ENCODE results near the gene RGS3. TPM values are rescaled to one million over a fixed set of nuclear protein-coding genes. Genes with fewer than 3 reads are reported as not detected.

Gene RGS3
- total and polyA plus RNA-seq, 2 of the 13 experiments (the other 11 are each of a cell fraction or from before 2014, with no cell fraction given): 17.1 to 28.8 TPM

DNA sequence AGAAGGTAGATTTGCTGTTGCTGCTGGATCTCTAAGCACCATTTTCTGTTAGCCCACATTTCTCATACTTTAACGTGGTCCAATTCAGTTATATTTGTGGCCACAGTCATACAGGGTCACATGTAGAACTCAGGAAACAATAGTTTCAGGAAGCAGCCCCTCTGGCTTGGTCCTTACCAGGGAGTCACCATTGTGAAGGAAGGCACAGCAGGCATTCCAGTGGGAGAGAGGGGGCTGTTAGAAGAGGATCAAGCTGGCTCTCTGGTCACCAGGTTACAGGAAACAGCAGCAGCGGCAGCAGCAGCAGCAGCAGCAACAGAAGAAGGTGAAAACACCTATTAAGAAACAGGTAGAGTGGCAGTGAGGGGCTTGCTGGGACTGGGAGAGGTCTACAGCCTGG is 38.5 kb upstream of the RGS3 start (continued):
- TF ChIP-seq NR2F6 (IDR thresholded peaks at IDR 0.05) (no peak), NR2F6 (CRISPR knock-in tag; IDR thresholded peaks at IDR 0.05) (no peak), ZSCAN25 (CRISPR knock-in tag; IDR thresholded peaks at IDR 0.05) (no peak), TCF7 (IDR thresholded peaks at IDR 0.05; ENCODE audit: low read depth) (no peak)

GRCh38 chr9:113426701-113427100 is 36.8 kb upstream of the RGS3 start:
- Histone ChIP-seq H3K79me2 (ENCODE audit: insufficient read depth, low read length) (no peaks in the 10 kb centered on the region), H3K4me1 (ENCODE audit: insufficient read depth, low read length) (peaks cover 9% of the 10 kb centered on the region), H3K27ac (ENCODE audit: extremely low read length, insufficient read depth, low read length) (no peak overlapping the region), H3K4me2 (ENCODE audit: low read depth, low read length) (no peak overlapping the region), H3K9ac (ENCODE audit: insufficient read depth, low read depth, low read length) (no peak overlapping the region), H3K4me3 (replicated peaks in 1 of 3; ENCODE audit: insufficient read depth in 1 of 3, low read depth in 2 of 3, low read length in 3 of 3) (no peak overlapping the region), H4K20me1 (ENCODE audit: insufficient read depth, low read length) (no peaks in the 10 kb centered on the region), H3K36me3 (replicated peaks in 1 of 2; ENCODE audit: control insufficient read depth in 1 of 2, insufficient read depth in 2 of 2, low read length in 2 of 2) (no peaks in the 10 kb centered on the region), H3K27me3 (ENCODE audit: control insufficient read depth in 1 of 2, insufficient read depth in 2 of 2, low read length in 2 of 2) (peaks cover 3 to 4% of the 10 kb centered on the region in 2 experiments; a peak in 3 of 5 replicates), H2AFZ (ENCODE audit: low read length) (no peak overlapping the region), H3K9me3 (ENCODE audit: low read length) (no peaks in the 10 kb centered on the region)
- ChIA-PET CTCF (ENCODE audit: low intra/inter-chr PET ratio, low total read pairs) (no interaction called here), POLR2A (no interaction called here)
- intact Hi-C loops (cut with micrococcal nuclease; ENCODE audit: unreplicated experiment) (no loop called here), in situ Hi-C loops (cut with HindIII; ENCODE audit: extremely low pct_ligation_motif_present, low pct_unique_long_range_greater_than_20kb) (no loop called here)
- TF ChIP-seq ZNF720 (CRISPR knock-in tag; IDR thresholded peaks at IDR 0.05) (no peak), ZNF136 (CRISPR knock-in tag; IDR thresholded peaks at IDR 0.05; ENCODE audit: low read depth) (no peak)
- DNase-seq (ENCODE audit: low spot score) (no peak), FAIRE-seq (no peak), ATAC-seq (no peak)
- 11% methylated on average over 1 of the region's 1 CpG for WGBS (ENCODE audit: low lambda C conversion rate)
- BruUV-seq (replicated peaks): no TSS peak

DNA sequence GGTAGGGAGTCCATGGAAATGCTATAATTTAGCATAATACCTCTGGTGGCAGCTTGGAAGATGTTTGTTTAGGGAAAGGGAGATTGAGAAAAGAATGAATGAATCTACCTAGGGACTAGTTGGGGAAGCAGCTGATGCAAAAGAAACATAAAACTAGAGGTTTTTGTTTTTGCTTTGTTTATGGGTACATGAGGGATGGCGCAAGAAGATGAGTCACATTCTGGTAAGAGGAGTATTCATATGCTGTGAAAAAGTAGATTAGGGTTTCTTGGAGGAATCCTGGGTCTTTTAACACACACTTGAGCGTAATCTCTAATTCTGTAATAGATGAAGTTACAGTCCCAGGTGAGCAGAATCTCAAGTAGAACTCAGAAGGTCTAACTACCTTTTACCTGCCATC is 35.9 kb upstream of the RGS3 start:
- ChIA-PET POLR2A (no interaction called here), CTCF (ENCODE audit: low intra/inter-chr PET ratio, low total read pairs) (no interaction called here)
- no peaks in the 10 kb centered on the region for H3K79me2 ChIP-seq (ENCODE audit: insufficient read depth, low read length)
- ATAC-seq: no peak
- no peaks in the 10 kb centered on the region for H3K36me3 ChIP-seq (replicated peaks in 1 of 2; ENCODE audit: control insufficient read depth in 1 of 2, insufficient read depth in 2 of 2, low read length in 2 of 2)
- H2AFZ ChIP-seq (ENCODE audit: low read length): no peak overlapping the region
- no peaks in the 10 kb centered on the region for H4K20me1 ChIP-seq (ENCODE audit: insufficient read depth, low read length)
- intact Hi-C loops (cut with micrococcal nuclease; ENCODE audit: unreplicated experiment): no loop called here
- in situ Hi-C loops (cut with HindIII; ENCODE audit: extremely low pct_ligation_motif_present, low pct_unique_long_range_greater_than_20kb): no loop called here
- no peak overlapping the region for H3K4me2 ChIP-seq (ENCODE audit: low read depth, low read length)
- no peak for DNase-seq (ENCODE audit: low spot score)
- FAIRE-seq: no peak
- H3K9me3 ChIP-seq (ENCODE audit: low read length): no peaks in the 10 kb centered on the region
- BruUV-seq (replicated peaks): no TSS peak
- H3K4me1 ChIP-seq (ENCODE audit: insufficient read depth, low read length): peaks cover 9% of the 10 kb centered on the region
- no peak overlapping the region for H3K9ac ChIP-seq (ENCODE audit: insufficient read depth, low read depth, low read length)
- no peak overlapping the region for H3K27ac ChIP-seq (ENCODE audit: extremely low read length, insufficient read depth, low read length)
- TF ChIP-seq THYN1 (CRISPR knock-in tag; IDR thresholded peaks at IDR 0.05; ENCODE audit: borderline replicate concordance, low read depth) (no peak), ATAD3A (CRISPR knock-in tag; IDR thresholded peaks at IDR 0.05) (no peak)
- TF ChIP-seq, protein P1, sequence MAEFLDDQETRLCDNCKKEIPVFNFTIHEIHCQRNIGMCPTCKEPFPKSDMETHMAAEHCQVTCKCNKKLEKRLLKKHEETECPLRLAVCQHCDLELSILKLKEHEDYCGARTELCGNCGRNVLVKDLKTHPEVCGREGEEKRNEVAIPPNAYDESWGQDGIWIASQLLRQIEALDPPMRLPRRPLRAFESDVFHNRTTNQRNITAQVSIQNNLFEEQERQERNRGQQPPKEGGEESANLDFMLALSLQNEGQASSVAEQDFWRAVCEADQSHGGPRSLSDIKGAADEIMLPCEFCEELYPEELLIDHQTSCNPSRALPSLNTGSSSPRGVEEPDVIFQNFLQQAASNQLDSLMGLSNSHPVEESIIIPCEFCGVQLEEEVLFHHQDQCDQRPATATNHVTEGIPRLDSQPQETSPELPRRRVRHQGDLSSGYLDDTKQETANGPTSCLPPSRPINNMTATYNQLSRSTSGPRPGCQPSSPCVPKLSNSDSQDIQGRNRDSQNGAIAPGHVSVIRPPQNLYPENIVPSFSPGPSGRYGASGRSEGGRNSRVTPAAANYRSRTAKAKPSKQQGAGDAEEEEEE (CRISPR knock-in tag; IDR thresholded peaks at IDR 0.05; ENCODE audit: borderline replicate concordance): no peak
- TF ChIP-seq, protein P2, sequence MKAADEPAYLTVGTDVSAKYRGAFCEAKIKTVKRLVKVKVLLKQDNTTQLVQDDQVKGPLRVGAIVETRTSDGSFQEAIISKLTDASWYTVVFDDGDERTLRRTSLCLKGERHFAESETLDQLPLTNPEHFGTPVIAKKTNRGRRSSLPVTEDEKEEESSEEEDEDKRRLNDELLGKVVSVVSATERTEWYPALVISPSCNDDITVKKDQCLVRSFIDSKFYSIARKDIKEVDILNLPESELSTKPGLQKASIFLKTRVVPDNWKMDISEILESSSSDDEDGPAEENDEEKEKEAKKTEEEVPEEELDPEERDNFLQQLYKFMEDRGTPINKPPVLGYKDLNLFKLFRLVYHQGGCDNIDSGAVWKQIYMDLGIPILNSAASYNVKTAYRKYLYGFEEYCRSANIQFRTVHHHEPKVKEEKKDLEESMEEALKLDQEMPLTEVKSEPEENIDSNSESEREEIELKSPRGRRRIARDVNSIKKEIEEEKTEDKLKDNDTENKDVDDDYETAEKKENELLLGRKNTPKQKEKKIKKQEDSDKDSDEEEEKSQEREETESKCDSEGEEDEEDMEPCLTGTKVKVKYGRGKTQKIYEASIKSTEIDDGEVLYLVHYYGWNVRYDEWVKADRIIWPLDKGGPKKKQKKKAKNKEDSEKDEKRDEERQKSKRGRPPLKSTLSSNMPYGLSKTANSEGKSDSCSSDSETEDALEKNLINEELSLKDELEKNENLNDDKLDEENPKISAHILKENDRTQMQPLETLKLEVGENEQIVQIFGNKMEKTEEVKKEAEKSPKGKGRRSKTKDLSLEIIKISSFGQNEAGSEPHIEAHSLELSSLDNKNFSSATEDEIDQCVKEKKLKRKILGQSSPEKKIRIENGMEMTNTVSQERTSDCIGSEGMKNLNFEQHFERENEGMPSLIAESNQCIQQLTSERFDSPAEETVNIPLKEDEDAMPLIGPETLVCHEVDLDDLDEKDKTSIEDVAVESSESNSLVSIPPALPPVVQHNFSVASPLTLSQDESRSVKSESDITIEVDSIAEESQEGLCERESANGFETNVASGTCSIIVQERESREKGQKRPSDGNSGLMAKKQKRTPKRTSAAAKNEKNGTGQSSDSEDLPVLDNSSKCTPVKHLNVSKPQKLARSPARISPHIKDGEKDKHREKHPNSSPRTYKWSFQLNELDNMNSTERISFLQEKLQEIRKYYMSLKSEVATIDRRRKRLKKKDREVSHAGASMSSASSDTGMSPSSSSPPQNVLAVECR (CRISPR knock-in tag; IDR thresholded peaks at IDR 0.05; ENCODE audit: borderline replicate concordance): no peak
- H3K4me3 ChIP-seq (replicated peaks in 1 of 3; ENCODE audit: insufficient read depth in 1 of 3, low read depth in 2 of 3, low read length in 3 of 3): no peak overlapping the region
- H3K27me3 ChIP-seq (ENCODE audit: control insufficient read depth in 1 of 2, insufficient read depth in 2 of 2, low read length in 2 of 2): peaks cover 3 to 4% of the 10 kb centered on the region in 2 experiments; a peak in 3 of 5 replicates
- WGBS (ENCODE audit: low lambda C conversion rate): 67% methylated on average over 2 of the region's 2 CpGs
